A549 (cell line): ENCODE data around the gene TMEM185A. TPM values are rescaled to one million over a fixed set of nuclear protein-coding genes. Genes with fewer than 3 reads are reported as not detected.
"Not testable (repeated sequence)": the region's sequence is repeated elsewhere in the genome, so short reads cannot be mapped to it uniquely, and the experiment has no call there.

Experiments
- ATAC-seq, 2 experiments: fragments of 200-7000 bp in 1 of 2; fragments of >200 bp in 1 of 2; cut with Nextera tagmentation in 1 of 2; cut with Tn5 transposase in 1 of 2; 3 replicates each; pipeline versions ENCODE4 v1.8.0 to v1.9.1; 2018 to 2020; ENCODE audit warnings: mild to moderate bottlenecking in 1 of 2, moderate library complexity in 1 of 2
- CTCF ChIA-PET: fragments of 300-600 bp; sonication (Branson Sonifier 250); formaldehyde crosslinking; extraction: SDS; loops from one replicate; lab custom pipeline; 2021; ENCODE audit warnings: antibody characterized with exemption, inconsistent platforms; lab: Yijun Ruan, JAX
- POLR2A ChIA-PET: fragments of 350-600 bp; formaldehyde crosslinking; extraction: SDS; loops from one replicate; lab custom pipeline; 2021; ENCODE audit warnings: antibody characterized with exemption, inconsistent platforms; lab: Yijun Ruan, JAX
- DNase-seq, 2 experiments: peaks; one replicate each; pipeline versions ENCODE4 v3.0.0 to v3.0.0-alpha.2; 2011 to 2016; ENCODE audit warnings: low read depth in 1 of 2, low spot score in 1 of 2
- FAIRE-seq: peaks from 2 replicates; lab custom pipeline; 2011; peaks lifted over from hg19 to GRCh38; lab: Jason Lieb, UNC
- H3K27ac ChIP-seq, 2 experiments: fragments of >200 bp; sonication (Bioruptor Twin); formaldehyde crosslinking; 3 replicates each; pipeline ENCODE4 v1.5.1; 2016 to 2017
- H3K4me1 ChIP-seq: fragments of >200 bp; sonication (Bioruptor Twin); formaldehyde crosslinking; 3 replicates; pipeline ENCODE4 v1.6.1; 2016
- H3K4me2 ChIP-seq: fragments of >200 bp; sonication (Bioruptor Twin); formaldehyde crosslinking; 3 replicates; pipeline ENCODE4 v1.6.1; 2016
- H3K4me3 ChIP-seq: fragments of >200 bp; sonication (Bioruptor Twin); formaldehyde crosslinking; 3 replicates; pipeline ENCODE4 v1.5.1; 2016
- H3K9me3 ChIP-seq: fragments of >200 bp; sonication (Bioruptor Twin); formaldehyde crosslinking; 3 replicates; pipeline ENCODE4 v1.6.1; 2016
- CEBPB ChIP-seq, 2 experiments: fragments of >200 bp in 1 of 2; sonication (Bioruptor Twin) in 1 of 2; formaldehyde crosslinking in 1 of 2; IDR thresholded peaks; 2 replicates each; pipeline ENCODE4 v1.6.1; 2012 to 2016
- JUN ChIP-seq, 2 experiments: fragments of >200 bp; sonication (Bioruptor Twin); formaldehyde crosslinking; IDR thresholded peaks; 2 replicates in 1 of 2; 3 replicates in 1 of 2; pipeline ENCODE4 v1.6.1; 2016 to 2017
- MAFK ChIP-seq: fragments of 450-650 bp; IDR thresholded peaks from 2 replicates; pipeline ENCODE4 v1.6.1; 2014; ENCODE audit not compliant: partially characterized antibody
- RAD21 ChIP-seq, 2 experiments: fragments of >200 bp in 1 of 2; sonication (Bioruptor Twin) in 1 of 2; formaldehyde crosslinking in 1 of 2; IDR thresholded peaks in 1 of 2; conservative IDR thresholded peaks in 1 of 2; 2 replicates in 1 of 2; 3 replicates in 1 of 2; pipeline ENCODE4 v1.6.1; 2012 to 2018; ENCODE audit warnings: inconsistent platforms in 1 of 2
- SREBF2 ChIP-seq: fragments of 450-650 bp; IDR thresholded peaks from 2 replicates; pipeline ENCODE4 v1.6.1; 2014; ENCODE audit warnings: mild to moderate bottlenecking, moderate library complexity
- WGBS: methylation state at CpG from one replicate; pipeline ENCODE4 v1.1.6; 2017; ENCODE audit errors: missing lambda C conversion rate; 5-methylcytosine and 5-hydroxymethylcytosine counted together
- polyA plus RNA-seq, 4 experiments: library from polyadenylated mRNA; depleted of rRNA in 3 of 4; stranded (reverse); fragments of >200 nt; fragmentation: RNase III in 1 of 4; extraction: RNeasy Plus Mini Kit Qiagen cat#74134 plus additional on column Dnase treatment in 1 of 4; gene quantifications; 2 replicates in 3 of 4; 3 replicates in 1 of 4; pipeline ENCODE4 v1.2.3, GENCODE V29; 2011 to 2017
- TF ChIP-seq, protein P1 (sequence below): fragments of 200-600 bp; sonication (generic); IDR thresholded peaks from 2 replicates; pipeline ENCODE4 v1.6.1; 2016; ENCODE audit warnings: antibody characterized with exemption, mild to moderate bottlenecking, moderate library complexity

TMEM185A gene
- polyA plus RNA-seq, 2 of the 4 experiments (the other 2 are of a cell fraction) = 21.5 to 25.1 TPM

DNA sequence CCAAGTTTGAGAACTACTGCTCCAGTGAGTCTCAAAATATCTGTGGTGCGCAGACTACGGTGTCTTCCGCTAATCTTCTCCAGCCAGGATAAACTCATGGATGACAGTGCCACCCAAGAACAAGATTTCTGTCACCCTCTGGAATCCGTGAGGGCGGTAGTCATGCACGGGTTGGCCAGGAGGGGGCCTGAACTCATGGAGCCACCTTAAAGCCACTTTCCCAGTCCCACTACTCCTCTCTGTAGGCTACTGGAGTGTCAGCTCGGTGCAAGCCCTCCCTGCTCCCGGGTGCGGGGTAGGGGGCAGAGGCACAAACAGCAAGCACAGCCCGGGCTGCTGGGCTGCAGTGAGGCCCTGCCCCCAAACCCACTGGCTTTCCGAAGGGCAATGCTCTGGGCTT lies 33.0 kb downstream of the TMEM185A start:
- H3K4me3 ChIP-seq, H3K9me3 ChIP-seq, POLR2A ChIA-PET, H3K4me2 ChIP-seq, CTCF ChIA-PET, DNase-seq, H3K27ac ChIP-seq, H3K4me1 ChIP-seq: not testable (repeated sequence)
- 44% methylated on average over 5 of the region's 11 CpGs for WGBS
- TF ChIP-seq RAD21 (conservative IDR thresholded peaks at IDR 0.05 in 1 of 2, IDR thresholded peaks at IDR 0.05 in 1 of 2) = peak in 1 of 2 experiments; percentile 3; a peak in 1 of 5 replicates
- ATAC-seq (peak; percentile 59 to 92; a peak in 3 of 6 replicates), FAIRE-seq (peak; percentile 13)

DNA sequence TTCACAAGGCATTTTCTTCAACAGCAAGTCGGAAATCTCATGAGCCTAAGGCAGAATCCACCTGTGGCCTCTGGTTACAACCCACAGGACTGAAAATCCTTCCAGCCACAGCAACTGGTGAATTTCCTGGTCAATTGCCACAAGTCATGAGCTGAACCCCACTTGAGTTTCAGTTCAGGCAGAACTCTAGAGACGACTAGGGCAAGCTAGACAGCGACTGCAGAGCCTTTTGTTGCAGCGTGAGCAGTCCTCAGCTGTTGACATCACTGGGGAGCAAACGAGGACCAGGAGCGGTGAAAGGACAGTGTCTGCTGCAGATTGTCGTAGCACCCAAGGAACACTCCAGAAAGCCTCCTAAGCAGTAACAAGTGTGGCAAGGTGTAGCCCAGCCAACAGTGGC lies 35.6 kb downstream of the TMEM185A start:
- H3K27ac ChIP-seq, H3K4me2 ChIP-seq, CTCF ChIA-PET, H3K4me3 ChIP-seq, H3K9me3 ChIP-seq, POLR2A ChIA-PET, H3K4me1 ChIP-seq, FAIRE-seq, DNase-seq, ATAC-seq: not testable (repeated sequence)
- WGBS = no CpG with 5 or more reads among the region's 7 CpGs

DNA sequence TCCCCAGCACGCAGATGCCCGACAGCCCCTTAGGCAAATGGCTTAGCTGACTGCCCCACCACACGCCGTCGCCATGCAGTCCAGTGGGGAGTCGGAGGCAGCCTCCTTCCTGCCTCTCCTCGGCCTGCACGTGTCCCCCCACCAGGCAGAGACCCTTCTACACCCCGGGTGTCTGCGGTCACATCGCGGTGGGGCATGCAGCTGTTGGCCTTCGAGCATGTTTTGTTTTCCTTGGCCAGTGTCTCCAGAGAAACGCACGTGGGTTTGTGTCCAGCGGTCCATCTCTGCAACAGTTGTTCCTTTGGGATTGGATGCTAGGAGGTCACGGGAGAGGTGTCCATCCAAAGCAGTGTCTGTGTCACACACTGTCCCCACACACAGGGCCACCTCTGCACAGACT lies 36.4 kb downstream of the TMEM185A start, which contains the start of gene HSFX2:
Gene HSFX2, minus strand, starts transcription at position 101 of the 400 bp plus-strand sequence. CDS start 614 bp downstream, outside the sequence.
- FAIRE-seq, CTCF ChIA-PET, H3K4me3 ChIP-seq, POLR2A ChIA-PET, ATAC-seq, DNase-seq, H3K4me1 ChIP-seq, H3K9me3 ChIP-seq, H3K4me2 ChIP-seq, H3K27ac ChIP-seq: not testable (repeated sequence)
- no CpG with 5 or more reads among the region's 17 CpGs for WGBS

DNA sequence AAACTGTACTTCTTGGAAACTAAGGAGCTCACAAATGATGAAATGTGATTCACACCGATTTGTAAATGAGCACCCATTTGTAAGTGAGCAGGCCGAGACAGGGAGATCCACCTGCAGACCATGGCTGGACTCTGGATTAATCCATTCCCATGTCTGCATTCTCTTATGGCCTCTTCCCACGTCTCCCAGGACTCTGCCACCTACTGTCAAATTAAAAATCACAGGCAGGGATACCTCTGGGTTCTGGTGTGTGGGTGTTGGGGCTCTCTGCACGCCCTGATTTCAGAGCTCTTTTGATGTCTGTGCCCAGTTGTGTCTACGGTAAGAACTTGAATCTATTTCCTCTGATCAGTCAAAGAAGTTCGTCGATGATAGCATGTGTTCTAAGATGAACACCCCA lies 40.6 kb downstream of the TMEM185A start:
- CTCF ChIA-PET, DNase-seq: not testable (repeated sequence)
- no CpG with 5 or more reads among the region's 7 CpGs for WGBS

DNA sequence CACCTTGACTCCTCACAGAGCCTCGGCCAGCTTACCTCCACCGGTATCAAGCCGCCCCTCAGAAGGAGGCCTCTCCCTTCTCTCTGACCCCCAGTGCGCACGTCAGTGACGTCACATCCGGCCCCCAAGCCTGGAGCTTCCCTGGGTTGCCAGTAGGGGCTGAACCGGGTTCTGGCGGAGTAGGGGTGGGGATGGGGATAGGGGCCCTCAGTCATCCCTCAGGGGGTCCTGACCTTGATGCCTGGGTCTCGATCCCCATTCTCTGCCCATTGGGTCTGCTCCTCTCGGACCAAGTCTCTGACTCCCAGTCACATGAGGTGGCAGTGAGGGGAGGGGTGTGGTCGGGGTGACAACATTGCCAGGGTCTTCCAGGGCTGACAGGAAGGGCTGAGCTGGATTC lies 44.2 kb downstream of the TMEM185A start, which contains the start of gene MAGEA9B:
Gene MAGEA9B, minus strand, starts transcription at position 101 of the 400 bp plus-strand sequence. CDS start 4,280 bp downstream, outside the sequence.
- DNase-seq, FAIRE-seq, H3K4me3 ChIP-seq, H3K9me3 ChIP-seq, POLR2A ChIA-PET, H3K4me1 ChIP-seq, H3K4me2 ChIP-seq, CTCF ChIA-PET, H3K27ac ChIP-seq, ATAC-seq: not testable (repeated sequence)
- no CpG with 5 or more reads among the region's 12 CpGs for WGBS

More for the DNA sequence above, 40.6 kb downstream of the TMEM185A start:
- H3K4me2 ChIP-seq, H3K27ac ChIP-seq, H3K9me3 ChIP-seq, H3K4me3 ChIP-seq, H3K4me1 ChIP-seq, POLR2A ChIA-PET, FAIRE-seq: not testable (repeated sequence)
- peak; percentile 44 to 65; a peak in 2 of 6 replicates for ATAC-seq

DNA sequence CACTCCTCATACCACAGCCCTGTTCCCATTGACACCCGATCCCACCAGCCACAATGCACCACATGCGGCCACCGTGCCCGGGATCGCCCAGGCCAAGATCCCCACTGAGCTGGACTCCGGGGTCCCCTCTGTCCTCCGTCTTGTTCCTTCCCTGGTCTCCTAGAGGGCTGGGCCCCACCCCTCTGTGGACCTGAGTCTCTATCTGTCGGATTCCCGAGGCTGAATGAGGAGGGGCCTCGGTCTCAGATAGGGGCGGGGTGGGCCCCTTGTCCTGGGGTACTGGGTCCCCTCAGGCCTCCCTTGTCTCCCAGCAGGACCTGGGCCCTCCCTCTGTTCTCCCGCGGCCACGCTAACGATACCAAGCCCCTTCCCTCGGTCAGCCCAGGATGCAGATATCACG lies 46.0 kb downstream of the TMEM185A start:
- H3K4me1 ChIP-seq, CTCF ChIA-PET, H3K9me3 ChIP-seq, POLR2A ChIA-PET, H3K4me2 ChIP-seq, ATAC-seq, H3K27ac ChIP-seq, H3K4me3 ChIP-seq, FAIRE-seq, DNase-seq: not testable (repeated sequence)
- 44% methylated on average over 3 of the region's 17 CpGs for WGBS

DNA sequence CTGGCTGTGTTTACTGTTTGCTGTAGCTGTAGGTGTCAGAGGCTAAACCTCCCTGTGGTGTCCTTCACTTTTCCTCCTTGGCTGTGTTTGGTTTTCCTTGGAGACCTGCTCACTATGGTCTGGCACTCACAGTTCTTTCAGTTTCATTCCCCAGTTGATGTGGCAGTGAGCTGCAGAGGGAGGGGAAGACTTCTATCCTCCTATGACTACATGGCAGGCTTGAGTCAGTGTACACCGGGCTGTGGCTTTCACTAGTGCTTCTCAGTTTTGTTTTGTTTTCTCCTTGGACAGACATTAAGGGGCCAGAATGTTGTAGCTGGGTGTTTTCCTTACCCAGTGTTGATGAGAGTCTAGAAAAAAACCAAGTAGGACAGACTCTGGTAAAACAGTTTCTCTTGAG lies 58.1 kb downstream of the TMEM185A start:
- DNase-seq, H3K4me2 ChIP-seq, H3K4me3 ChIP-seq, H3K27ac ChIP-seq, FAIRE-seq, POLR2A ChIA-PET, CTCF ChIA-PET, H3K9me3 ChIP-seq, H3K4me1 ChIP-seq: not testable (repeated sequence)
- WGBS = no CpG with 5 or more reads among the region's 1 CpG
- peak; percentile 30 to 66; a peak in 2 of 6 replicates for ATAC-seq

DNA sequence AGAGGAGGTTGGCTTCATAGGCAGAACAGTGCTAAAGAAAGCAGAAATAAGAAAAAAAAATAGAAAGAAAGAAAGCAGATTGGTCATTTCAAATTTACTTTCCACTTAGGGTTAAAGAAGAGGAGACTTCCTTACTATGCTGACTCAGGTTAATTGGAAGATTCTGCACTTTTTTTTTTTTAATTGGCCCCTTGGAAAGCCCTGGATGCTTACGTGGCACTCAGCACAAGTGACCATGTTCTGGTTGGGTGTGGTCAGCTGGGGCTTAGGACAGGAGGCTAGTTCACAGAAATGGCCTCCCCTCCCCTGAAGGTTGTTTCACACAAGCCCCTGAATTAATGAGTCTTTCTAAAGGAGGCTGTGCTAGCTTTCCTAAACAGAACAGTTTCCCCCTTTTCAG lies 58.8 kb downstream of the TMEM185A start:
- POLR2A ChIA-PET = no interaction called here
- ATAC-seq (no peak), FAIRE-seq (no peak), DNase-seq (no peak)
- TF ChIP-seq, protein P1, sequence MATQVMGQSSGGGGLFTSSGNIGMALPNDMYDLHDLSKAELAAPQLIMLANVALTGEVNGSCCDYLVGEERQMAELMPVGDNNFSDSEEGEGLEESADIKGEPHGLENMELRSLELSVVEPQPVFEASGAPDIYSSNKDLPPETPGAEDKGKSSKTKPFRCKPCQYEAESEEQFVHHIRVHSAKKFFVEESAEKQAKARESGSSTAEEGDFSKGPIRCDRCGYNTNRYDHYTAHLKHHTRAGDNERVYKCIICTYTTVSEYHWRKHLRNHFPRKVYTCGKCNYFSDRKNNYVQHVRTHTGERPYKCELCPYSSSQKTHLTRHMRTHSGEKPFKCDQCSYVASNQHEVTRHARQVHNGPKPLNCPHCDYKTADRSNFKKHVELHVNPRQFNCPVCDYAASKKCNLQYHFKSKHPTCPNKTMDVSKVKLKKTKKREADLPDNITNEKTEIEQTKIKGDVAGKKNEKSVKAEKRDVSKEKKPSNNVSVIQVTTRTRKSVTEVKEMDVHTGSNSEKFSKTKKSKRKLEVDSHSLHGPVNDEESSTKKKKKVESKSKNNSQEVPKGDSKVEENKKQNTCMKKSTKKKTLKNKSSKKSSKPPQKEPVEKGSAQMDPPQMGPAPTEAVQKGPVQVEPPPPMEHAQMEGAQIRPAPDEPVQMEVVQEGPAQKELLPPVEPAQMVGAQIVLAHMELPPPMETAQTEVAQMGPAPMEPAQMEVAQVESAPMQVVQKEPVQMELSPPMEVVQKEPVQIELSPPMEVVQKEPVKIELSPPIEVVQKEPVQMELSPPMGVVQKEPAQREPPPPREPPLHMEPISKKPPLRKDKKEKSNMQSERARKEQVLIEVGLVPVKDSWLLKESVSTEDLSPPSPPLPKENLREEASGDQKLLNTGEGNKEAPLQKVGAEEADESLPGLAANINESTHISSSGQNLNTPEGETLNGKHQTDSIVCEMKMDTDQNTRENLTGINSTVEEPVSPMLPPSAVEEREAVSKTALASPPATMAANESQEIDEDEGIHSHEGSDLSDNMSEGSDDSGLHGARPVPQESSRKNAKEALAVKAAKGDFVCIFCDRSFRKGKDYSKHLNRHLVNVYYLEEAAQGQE = no peak
- TF ChIP-seq MAFK (peak; percentile 54), CEBPB (IDR thresholded peaks at IDR 0.05) (no peak), JUN (IDR thresholded peaks at IDR 0.05) (no peak), SREBF2 (no peak)
- H3K4me1 ChIP-seq = no peaks in the 10 kb centered on the region
- H3K4me2 ChIP-seq = no peak overlapping the region
- H3K4me3 ChIP-seq = no peak overlapping the region
- CTCF ChIA-PET = no interaction called here
- no peaks in the 10 kb centered on the region for H3K9me3 ChIP-seq
- WGBS = 62% methylated on average over 1 of the region's 1 CpG
- no peak overlapping the region for H3K27ac ChIP-seq
